ENCODE measurements around the gene DNAI4. TPM values are rescaled to one million over a fixed set of nuclear protein-coding genes. Genes with fewer than 3 reads are reported as not detected.

The DNAI4 gene
- total RNA-seq, 4 donors from 2014 or later: 6.2 to 26.5 (median 16.8) TPM

GRCh38 chr1:66954208-66954607, 29.6 kb upstream of the DNAI4 start:
- intact Hi-C loops (cut with DNase I; ENCODE audit: low total_unique reads) (no loop called here), in situ Hi-C loops (cut with MboI; ENCODE audit: low pct_ligation_motif_present in 1 of 4, low pct_unique_long_range_greater_than_20kb in 1 of 4, low sequenced_read_pairs in 3 of 4) (no loop called here)
- H3K27ac ChIP-seq: peak overlapping the region in 1 of 4 donors; percentile 3
- WGBS, 2 donors (ENCODE audit: low coverage in 1 of 2): 70 to 83% methylated on average over 4 of the region's 4 CpGs
- DNase-seq: no peak
- H3K27me3 ChIP-seq: no peaks in the 10 kb centered on the region
- peaks cover 0 to 56% (median 10%) of the 10 kb centered on the region in 4 donors for H3K36me3 ChIP-seq
- TF ChIP-seq, protein P1, sequence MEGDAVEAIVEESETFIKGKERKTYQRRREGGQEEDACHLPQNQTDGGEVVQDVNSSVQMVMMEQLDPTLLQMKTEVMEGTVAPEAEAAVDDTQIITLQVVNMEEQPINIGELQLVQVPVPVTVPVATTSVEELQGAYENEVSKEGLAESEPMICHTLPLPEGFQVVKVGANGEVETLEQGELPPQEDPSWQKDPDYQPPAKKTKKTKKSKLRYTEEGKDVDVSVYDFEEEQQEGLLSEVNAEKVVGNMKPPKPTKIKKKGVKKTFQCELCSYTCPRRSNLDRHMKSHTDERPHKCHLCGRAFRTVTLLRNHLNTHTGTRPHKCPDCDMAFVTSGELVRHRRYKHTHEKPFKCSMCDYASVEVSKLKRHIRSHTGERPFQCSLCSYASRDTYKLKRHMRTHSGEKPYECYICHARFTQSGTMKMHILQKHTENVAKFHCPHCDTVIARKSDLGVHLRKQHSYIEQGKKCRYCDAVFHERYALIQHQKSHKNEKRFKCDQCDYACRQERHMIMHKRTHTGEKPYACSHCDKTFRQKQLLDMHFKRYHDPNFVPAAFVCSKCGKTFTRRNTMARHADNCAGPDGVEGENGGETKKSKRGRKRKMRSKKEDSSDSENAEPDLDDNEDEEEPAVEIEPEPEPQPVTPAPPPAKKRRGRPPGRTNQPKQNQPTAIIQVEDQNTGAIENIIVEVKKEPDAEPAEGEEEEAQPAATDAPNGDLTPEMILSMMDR (IDR thresholded peaks at IDR 0.05): no peak
- no peak for TF ChIP-seq EP300 (IDR thresholded peaks at IDR 0.05; ENCODE audit: low read depth)
- no peak for TF ChIP-seq POLR2AphosphoS5 (IDR thresholded peaks at IDR 0.05)
- no peak for TF ChIP-seq POLR2A (IDR thresholded peaks at IDR 0.05)
- no peaks in the 10 kb centered on the region for H3K9me3 ChIP-seq
- H3K4me3 ChIP-seq: no peak overlapping the region
- H3K4me1 ChIP-seq: peaks cover 0 to 10% (median 2%) of the 10 kb centered on the region in 4 donors

GRCh38 chr1:66951513-66951912, 26.9 kb upstream of the DNAI4 start:
- intact Hi-C loops (cut with DNase I; ENCODE audit: low total_unique reads): no loop called here
- 90 to 92% methylated on average over 6 of the region's 6 CpGs for WGBS, 2 donors (ENCODE audit: low coverage in 1 of 2)
- Histone ChIP-seq H3K36me3 (peaks cover 0 to 56% (median 10%) of the 10 kb centered on the region in 4 donors), H3K27ac (no peak overlapping the region), H3K4me3 (no peak overlapping the region), H3K4me1 (peaks cover 0 to 19% (median 2%) of the 10 kb centered on the region in 4 donors), H3K9me3 (no peaks in the 10 kb centered on the region), H3K27me3 (no peaks in the 10 kb centered on the region)
- in situ Hi-C loops (cut with MboI; ENCODE audit: low pct_ligation_motif_present in 1 of 4, low pct_unique_long_range_greater_than_20kb in 1 of 4, low sequenced_read_pairs in 3 of 4): no loop called here
- DNase-seq: no peak
- TF ChIP-seq POLR2AphosphoS5 (IDR thresholded peaks at IDR 0.05) (no peak), EP300 (IDR thresholded peaks at IDR 0.05; ENCODE audit: low read depth) (no peak), POLR2A (IDR thresholded peaks at IDR 0.05) (no peak)
- TF ChIP-seq, protein P1 (IDR thresholded peaks at IDR 0.05): no peak

DNA sequence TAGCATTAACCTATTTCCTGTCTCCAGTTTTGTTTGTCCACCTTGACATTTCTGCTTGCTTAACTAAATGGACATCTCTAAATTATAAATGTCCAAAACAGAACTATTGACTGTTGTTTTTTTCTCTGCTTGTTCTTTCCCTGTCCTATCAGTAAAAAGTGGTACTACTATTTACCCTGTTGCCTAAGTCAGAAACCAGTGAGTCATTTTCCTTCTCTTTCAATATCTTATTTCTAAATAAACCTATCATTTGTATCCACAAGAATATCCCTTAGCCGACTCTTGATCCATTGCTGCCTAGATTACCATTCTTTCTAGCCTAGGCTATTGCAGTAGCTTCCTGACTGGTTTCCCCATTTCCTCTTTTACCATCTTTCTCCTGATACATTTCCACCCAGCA, 22.6 kb upstream of the DNAI4 start:
- TF ChIP-seq POLR2AphosphoS5 (IDR thresholded peaks at IDR 0.05) (no peak), POLR2A (IDR thresholded peaks at IDR 0.05) (no peak), EP300 (IDR thresholded peaks at IDR 0.05; ENCODE audit: low read depth) (no peak)
- TF ChIP-seq, protein P1 (IDR thresholded peaks at IDR 0.05): no peak
- DNase-seq: no peak
- no peak overlapping the region for H3K4me3 ChIP-seq
- intact Hi-C loops (cut with DNase I; ENCODE audit: low total_unique reads): no loop called here
- H3K36me3 ChIP-seq: peaks cover 0 to 56% (median 13%) of the 10 kb centered on the region in 4 donors
- H3K27me3 ChIP-seq: no peaks in the 10 kb centered on the region
- H3K9me3 ChIP-seq: no peaks in the 10 kb centered on the region
- WGBS, 2 donors (ENCODE audit: low coverage in 1 of 2): 50 to 97% methylated on average over 1 of the region's 1 CpG
- in situ Hi-C loops (cut with MboI; ENCODE audit: low pct_ligation_motif_present in 1 of 4, low pct_unique_long_range_greater_than_20kb in 1 of 4, low sequenced_read_pairs in 3 of 4): no loop called here
- H3K27ac ChIP-seq: no peak overlapping the region
- peaks cover 0 to 36% (median 7%) of the 10 kb centered on the region in 4 donors for H3K4me1 ChIP-seq

GRCh38 chr1:66945316-66945715, 20.7 kb upstream of the DNAI4 start:
- no peaks in the 10 kb centered on the region for H3K27me3 ChIP-seq
- no peak for TF ChIP-seq POLR2AphosphoS5 (IDR thresholded peaks at IDR 0.05)
- TF ChIP-seq, protein P1 (IDR thresholded peaks at IDR 0.05): no peak
- no peak for TF ChIP-seq EP300 (IDR thresholded peaks at IDR 0.05; ENCODE audit: low read depth)
- TF ChIP-seq POLR2A (IDR thresholded peaks at IDR 0.05): no peak
- peaks cover 0 to 47% (median 9%) of the 10 kb centered on the region in 4 donors for H3K4me1 ChIP-seq
- H3K36me3 ChIP-seq: peaks cover 0 to 43% (median 13%) of the 10 kb centered on the region in 4 donors
- H3K4me3 ChIP-seq: no peak overlapping the region
- DNase-seq: no peak
- intact Hi-C loops (cut with DNase I; ENCODE audit: low total_unique reads): no loop called here
- 90 to 94% methylated on average over 3 of the region's 3 CpGs for WGBS, 2 donors (ENCODE audit: low coverage in 1 of 2)
- in situ Hi-C loops (cut with MboI; ENCODE audit: low pct_ligation_motif_present in 1 of 4, low pct_unique_long_range_greater_than_20kb in 1 of 4, low sequenced_read_pairs in 3 of 4): no loop called here
- no peaks in the 10 kb centered on the region for H3K9me3 ChIP-seq
- H3K27ac ChIP-seq: no peak overlapping the region

Data from transverse colon (tissue), 4 donors.